ENCODE results near the gene MATN4.

Gene MATN4

DNA sequence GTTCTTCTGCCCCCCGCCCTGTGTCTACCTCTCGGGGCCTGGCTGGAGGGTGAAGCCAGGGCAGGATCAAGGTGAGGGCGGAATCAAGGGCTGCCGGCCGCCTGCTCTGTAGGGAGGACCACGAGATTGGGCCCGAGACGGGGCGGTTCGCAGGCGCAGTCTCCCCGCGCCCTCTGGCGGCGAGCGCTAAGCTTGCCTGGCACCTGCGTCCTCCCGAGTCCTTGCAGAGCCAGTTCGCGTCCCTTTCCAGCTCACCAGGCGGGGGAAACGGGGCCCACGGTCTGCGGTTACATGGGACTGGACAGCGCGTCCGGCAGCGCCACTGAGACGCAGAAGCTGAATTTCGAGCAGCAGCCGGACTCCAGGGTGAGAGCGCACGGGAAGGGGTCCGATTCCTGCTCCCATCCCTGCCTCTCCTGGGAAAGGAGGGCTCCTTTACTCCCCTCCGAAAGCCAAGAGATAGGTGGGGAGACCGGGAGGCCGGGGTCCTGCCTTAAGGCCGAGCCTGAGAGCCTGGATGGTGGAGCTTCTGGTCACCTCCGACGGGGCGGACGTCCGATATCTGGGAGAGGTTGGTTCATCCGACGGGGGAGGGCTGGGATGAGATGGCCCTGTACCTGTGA lies 3.6 kb upstream of the MATN4 start:
- peak; percentile 78 for DNase-seq
- TF ChIP-seq, protein P1, sequence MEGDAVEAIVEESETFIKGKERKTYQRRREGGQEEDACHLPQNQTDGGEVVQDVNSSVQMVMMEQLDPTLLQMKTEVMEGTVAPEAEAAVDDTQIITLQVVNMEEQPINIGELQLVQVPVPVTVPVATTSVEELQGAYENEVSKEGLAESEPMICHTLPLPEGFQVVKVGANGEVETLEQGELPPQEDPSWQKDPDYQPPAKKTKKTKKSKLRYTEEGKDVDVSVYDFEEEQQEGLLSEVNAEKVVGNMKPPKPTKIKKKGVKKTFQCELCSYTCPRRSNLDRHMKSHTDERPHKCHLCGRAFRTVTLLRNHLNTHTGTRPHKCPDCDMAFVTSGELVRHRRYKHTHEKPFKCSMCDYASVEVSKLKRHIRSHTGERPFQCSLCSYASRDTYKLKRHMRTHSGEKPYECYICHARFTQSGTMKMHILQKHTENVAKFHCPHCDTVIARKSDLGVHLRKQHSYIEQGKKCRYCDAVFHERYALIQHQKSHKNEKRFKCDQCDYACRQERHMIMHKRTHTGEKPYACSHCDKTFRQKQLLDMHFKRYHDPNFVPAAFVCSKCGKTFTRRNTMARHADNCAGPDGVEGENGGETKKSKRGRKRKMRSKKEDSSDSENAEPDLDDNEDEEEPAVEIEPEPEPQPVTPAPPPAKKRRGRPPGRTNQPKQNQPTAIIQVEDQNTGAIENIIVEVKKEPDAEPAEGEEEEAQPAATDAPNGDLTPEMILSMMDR (IDR thresholded peaks at IDR 0.05; ENCODE audit: low read depth, low read length): peak; percentile 81
- no peaks in the 10 kb centered on the region for H3K36me3 ChIP-seq
- no peaks in the 10 kb centered on the region for H3K4me1 ChIP-seq
- H3K9me3 ChIP-seq: no peaks in the 10 kb centered on the region
- no peak overlapping the region for H3K4me3 ChIP-seq (ENCODE audit: low read depth, low read length)
- H3K27me3 ChIP-seq: peaks cover 30% of the 10 kb centered on the region

DNA sequence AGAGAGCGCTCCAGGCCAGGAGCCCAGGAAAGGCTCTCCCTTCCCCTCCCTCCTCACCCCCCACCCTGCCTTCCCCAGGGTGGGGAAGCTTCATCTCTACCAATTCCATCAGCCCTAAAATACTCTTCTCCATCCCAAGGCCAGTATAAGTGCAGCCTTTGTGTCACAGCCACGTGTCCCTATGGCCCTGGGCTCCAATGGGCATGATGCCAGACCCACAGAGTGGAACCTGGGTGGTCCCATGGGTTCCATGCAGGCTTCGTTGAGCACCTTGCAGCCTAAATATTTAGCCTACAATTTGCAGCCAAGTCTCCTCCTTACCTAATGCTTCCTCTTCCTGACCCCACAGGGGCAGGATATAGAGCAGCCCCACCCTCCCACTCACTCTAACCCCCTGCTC lies 976 bp upstream of the MATN4 start:
- TF ChIP-seq, protein P1 (IDR thresholded peaks at IDR 0.05; ENCODE audit: low read depth, low read length): no peak
- H3K27me3 ChIP-seq: peaks cover 6% of the 10 kb centered on the region; the same call in 1 of the 2 replicates
- H3K4me3 ChIP-seq (ENCODE audit: low read depth, low read length): no peak overlapping the region
- no peak for DNase-seq
- no peaks in the 10 kb centered on the region for H3K9me3 ChIP-seq
- H3K36me3 ChIP-seq: no peaks in the 10 kb centered on the region
- no peaks in the 10 kb centered on the region for H3K4me1 ChIP-seq

GRCh38 chr20:45307076-45307640 lies 941 bp downstream of the MATN4 start:
- Histone ChIP-seq H3K27me3 (0 out of 2 replicates have a peak, but pooled peaks cover 4% of the 10 kb centered on the region), H3K9me3 (no peaks in the 10 kb centered on the region), H3K4me3 (ENCODE audit: low read depth, low read length) (no peak overlapping the region), H3K36me3 (no peaks in the 10 kb centered on the region), H3K4me1 (no peaks in the 10 kb centered on the region)
- TF ChIP-seq, protein P1 (IDR thresholded peaks at IDR 0.05; ENCODE audit: low read depth, low read length): no peak
- DNase-seq: no peak

GRCh38 chr20:45306431-45306982 lies 1.6 kb downstream of the MATN4 start, which contains the start of gene RBPJL:
RBPJL (plus strand) TSS chr20:45306840; CDS start chr20:45306923, 83 bp downstream.
- H3K4me1 ChIP-seq: no peaks in the 10 kb centered on the region
- H3K27me3 ChIP-seq: no peaks in the 10 kb centered on the region
- H3K36me3 ChIP-seq: no peaks in the 10 kb centered on the region
- no peaks in the 10 kb centered on the region for H3K9me3 ChIP-seq
- TF ChIP-seq, protein P1 (IDR thresholded peaks at IDR 0.05; ENCODE audit: low read depth, low read length): peak; percentile 24; the same call in 1 of the 2 replicates
- DNase-seq: no peak
- no peak within 1 kb of the TSS for H3K4me3 ChIP-seq (ENCODE audit: low read depth, low read length)

DNA sequence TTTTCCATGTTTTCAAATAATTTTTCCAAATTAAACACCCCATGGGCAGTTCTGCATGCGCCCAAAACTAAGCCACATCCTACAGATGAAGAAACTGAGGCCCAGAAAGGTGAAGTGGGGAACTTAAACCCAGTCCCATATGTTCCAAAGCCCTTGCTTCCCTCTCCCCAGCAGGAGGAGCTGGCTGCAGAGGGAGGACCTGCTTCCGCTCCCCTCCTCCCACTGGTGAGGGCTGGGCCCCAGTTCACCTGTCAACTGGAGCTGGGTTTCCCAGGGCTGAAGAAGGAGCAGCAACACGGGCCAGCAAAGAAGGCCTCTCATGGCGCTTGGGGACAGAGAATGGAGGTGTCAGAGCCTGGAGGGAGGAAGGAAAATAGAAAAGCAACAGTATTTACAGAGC lies 2.8 kb downstream of the MATN4 start:
- H3K36me3 ChIP-seq: no peaks in the 10 kb centered on the region
- no peaks in the 10 kb centered on the region for H3K27me3 ChIP-seq
- H3K9me3 ChIP-seq: no peaks in the 10 kb centered on the region
- TF ChIP-seq, protein P1 (IDR thresholded peaks at IDR 0.05; ENCODE audit: low read depth, low read length): no peak
- no peak overlapping the region for H3K4me3 ChIP-seq (ENCODE audit: low read depth, low read length)
- no peaks in the 10 kb centered on the region for H3K4me1 ChIP-seq
- DNase-seq: no peak

DNA sequence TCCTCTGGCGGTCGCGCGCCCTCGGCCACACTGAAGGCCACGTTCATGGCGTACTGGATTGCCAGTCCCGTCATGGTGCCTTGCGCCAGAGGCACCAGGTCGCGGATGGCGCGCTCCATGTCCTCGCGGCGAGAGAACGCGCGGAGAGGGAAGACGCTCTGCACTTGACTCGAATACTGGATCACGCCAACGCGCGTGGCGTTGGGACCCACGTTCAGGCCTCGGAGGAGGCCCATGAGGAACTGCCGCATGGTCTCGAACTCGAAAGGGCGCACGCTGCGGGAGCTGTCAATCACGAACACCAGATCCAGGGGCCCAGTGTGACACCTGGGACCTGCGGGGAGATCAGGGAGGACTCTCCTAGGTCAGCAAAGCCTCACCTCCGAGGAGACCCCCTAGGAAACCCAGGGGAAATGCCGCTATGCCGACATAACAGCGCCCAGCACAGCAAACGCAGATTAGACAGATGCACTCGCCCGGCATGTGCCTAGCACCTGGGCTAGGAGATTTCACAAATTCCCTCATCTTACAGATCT lies 3.6 kb downstream of the MATN4 start:
- H3K4me1 ChIP-seq: no peaks in the 10 kb centered on the region
- H3K4me3 ChIP-seq (ENCODE audit: low read depth, low read length): no peak overlapping the region
- no peak for DNase-seq
- no peaks in the 10 kb centered on the region for H3K9me3 ChIP-seq
- no peaks in the 10 kb centered on the region for H3K36me3 ChIP-seq
- H3K27me3 ChIP-seq: no peaks in the 10 kb centered on the region
- TF ChIP-seq, protein P1 (IDR thresholded peaks at IDR 0.05; ENCODE audit: low read depth, low read length): no peak

Measured in BE2C (cell line).